Measurements from ENCODE around the gene LCN6. TPM values are rescaled to one million over a fixed set of nuclear protein-coding genes. Genes with fewer than 3 reads are reported as not detected.

The LCN6 gene
- polyA plus RNA-seq, 1 donor from 2014 or later, result not detected

DNA sequence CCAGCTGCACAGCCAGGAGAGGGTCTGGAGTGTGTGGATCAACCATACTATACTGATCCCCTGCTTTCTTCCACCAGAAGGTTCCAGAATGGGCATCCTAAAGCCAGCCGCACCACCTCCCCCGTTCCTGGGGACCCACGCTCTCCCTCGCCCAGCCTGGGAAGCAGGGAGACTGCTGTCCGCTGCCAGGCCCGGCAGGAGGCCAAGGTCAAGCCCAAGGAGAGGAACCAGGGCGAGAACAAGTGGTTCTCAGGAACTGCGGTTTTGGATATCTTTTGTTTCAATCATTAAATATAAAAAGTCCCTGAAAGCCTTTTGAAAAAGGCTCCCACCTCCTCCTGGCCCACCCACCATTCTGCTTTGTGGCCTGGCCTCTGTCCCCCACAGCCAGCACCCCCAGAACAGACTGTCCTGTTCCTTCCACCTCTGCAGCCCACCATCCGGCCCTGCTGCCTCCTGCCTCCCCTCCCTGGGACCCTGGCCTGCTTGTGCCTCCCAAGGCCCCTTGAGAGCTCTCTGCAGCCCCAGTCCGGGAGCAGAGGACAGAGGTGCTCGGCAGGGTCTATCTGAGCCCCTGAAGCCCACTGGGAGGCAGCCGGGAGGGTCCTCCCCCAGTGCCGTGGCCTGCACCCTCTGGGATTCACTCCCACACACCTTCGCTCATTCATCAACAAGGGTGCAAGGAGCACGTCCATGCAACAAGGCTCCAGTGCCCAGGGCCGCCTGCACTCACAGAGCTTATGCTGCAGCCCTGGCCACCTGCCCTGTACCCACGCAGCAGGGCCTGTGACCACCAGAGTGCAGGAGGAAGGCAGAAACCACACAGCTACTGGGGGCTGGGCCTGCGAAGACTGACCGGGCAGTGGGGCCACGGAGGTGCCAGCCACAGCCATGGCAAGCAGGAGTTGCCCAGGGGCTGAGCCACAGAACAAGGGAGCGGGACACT, 614 bp upstream of the LCN6 start:
- H3K9me3 ChIP-seq (ENCODE audit: low read length), result no peaks in the 10 kb centered on the region
- no peaks in the 10 kb centered on the region for H4K20me1 ChIP-seq (ENCODE audit: insufficient read depth)
- H3K4me2 ChIP-seq (ENCODE audit: low read length), result no peak overlapping the region

More for the DNA sequence above, 614 bp upstream of the LCN6 start:
- Histone ChIP-seq H3F3A (ENCODE audit: insufficient read depth, low read length, poor library complexity, severe bottlenecking) (no peaks in the 10 kb centered on the region), H3K27me3 (ENCODE audit: insufficient read depth, low read depth, low read length) (no peaks in the 10 kb centered on the region), H3K4me3 (ENCODE audit: low read length) (no peak overlapping the region), H3K9me2 (ENCODE audit: insufficient read depth, low read length) (no peaks in the 10 kb centered on the region), H3K36me3 (ENCODE audit: insufficient read depth, low read length) (no peaks in the 10 kb centered on the region), H3K27ac (ENCODE audit: low read length) (no peak overlapping the region), H3K9ac (ENCODE audit: low read length) (no peak overlapping the region), H2AFZ (ENCODE audit: low read depth, low read length) (no peak overlapping the region), H3K79me2 (replicated peaks; ENCODE audit: insufficient read depth, low read length) (no peaks in the 10 kb centered on the region)
- no peak for TF ChIP-seq MXI1 (conservative IDR thresholded peaks at IDR 0.05; ENCODE audit: poor library complexity, severe bottlenecking)
- TF ChIP-seq SMC3 (conservative IDR thresholded peaks at IDR 0.05; ENCODE audit: poor library complexity), result no peak
- TF ChIP-seq EZH2 (IDR thresholded peaks at IDR 0.05; ENCODE audit: borderline replicate concordance, insufficient read depth, low read length, poor library complexity, severe bottlenecking), result no peak
- no peak for TF ChIP-seq TAF1 (IDR thresholded peaks at IDR 0.05; ENCODE audit: low read depth)
- TF ChIP-seq REST (IDR thresholded peaks at IDR 0.05; ENCODE audit: borderline replicate concordance), result no peak
- TF ChIP-seq POLR2AphosphoS5 (IDR thresholded peaks at IDR 0.05), result no peak
- TF ChIP-seq, protein P1, sequence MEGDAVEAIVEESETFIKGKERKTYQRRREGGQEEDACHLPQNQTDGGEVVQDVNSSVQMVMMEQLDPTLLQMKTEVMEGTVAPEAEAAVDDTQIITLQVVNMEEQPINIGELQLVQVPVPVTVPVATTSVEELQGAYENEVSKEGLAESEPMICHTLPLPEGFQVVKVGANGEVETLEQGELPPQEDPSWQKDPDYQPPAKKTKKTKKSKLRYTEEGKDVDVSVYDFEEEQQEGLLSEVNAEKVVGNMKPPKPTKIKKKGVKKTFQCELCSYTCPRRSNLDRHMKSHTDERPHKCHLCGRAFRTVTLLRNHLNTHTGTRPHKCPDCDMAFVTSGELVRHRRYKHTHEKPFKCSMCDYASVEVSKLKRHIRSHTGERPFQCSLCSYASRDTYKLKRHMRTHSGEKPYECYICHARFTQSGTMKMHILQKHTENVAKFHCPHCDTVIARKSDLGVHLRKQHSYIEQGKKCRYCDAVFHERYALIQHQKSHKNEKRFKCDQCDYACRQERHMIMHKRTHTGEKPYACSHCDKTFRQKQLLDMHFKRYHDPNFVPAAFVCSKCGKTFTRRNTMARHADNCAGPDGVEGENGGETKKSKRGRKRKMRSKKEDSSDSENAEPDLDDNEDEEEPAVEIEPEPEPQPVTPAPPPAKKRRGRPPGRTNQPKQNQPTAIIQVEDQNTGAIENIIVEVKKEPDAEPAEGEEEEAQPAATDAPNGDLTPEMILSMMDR (IDR thresholded peaks at IDR 0.05; ENCODE audit: poor library complexity, severe bottlenecking), result no peak
- no peak for TF ChIP-seq EP300 (conservative IDR thresholded peaks at IDR 0.05; ENCODE audit: poor library complexity, severe bottlenecking)
